ENCODE data around the gene PI16.

PI16 gene

GRCh38 chr6:37011656-37012378, 57.3 kb downstream of the PI16 start:
- TF ChIP-seq, protein P1, sequence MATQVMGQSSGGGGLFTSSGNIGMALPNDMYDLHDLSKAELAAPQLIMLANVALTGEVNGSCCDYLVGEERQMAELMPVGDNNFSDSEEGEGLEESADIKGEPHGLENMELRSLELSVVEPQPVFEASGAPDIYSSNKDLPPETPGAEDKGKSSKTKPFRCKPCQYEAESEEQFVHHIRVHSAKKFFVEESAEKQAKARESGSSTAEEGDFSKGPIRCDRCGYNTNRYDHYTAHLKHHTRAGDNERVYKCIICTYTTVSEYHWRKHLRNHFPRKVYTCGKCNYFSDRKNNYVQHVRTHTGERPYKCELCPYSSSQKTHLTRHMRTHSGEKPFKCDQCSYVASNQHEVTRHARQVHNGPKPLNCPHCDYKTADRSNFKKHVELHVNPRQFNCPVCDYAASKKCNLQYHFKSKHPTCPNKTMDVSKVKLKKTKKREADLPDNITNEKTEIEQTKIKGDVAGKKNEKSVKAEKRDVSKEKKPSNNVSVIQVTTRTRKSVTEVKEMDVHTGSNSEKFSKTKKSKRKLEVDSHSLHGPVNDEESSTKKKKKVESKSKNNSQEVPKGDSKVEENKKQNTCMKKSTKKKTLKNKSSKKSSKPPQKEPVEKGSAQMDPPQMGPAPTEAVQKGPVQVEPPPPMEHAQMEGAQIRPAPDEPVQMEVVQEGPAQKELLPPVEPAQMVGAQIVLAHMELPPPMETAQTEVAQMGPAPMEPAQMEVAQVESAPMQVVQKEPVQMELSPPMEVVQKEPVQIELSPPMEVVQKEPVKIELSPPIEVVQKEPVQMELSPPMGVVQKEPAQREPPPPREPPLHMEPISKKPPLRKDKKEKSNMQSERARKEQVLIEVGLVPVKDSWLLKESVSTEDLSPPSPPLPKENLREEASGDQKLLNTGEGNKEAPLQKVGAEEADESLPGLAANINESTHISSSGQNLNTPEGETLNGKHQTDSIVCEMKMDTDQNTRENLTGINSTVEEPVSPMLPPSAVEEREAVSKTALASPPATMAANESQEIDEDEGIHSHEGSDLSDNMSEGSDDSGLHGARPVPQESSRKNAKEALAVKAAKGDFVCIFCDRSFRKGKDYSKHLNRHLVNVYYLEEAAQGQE (IDR thresholded peaks at IDR 0.05; ENCODE audit: low read depth) = no peak
- TF ChIP-seq NFIC (IDR thresholded peaks at IDR 0.05) = no peak
- no peak for TF ChIP-seq EP300 (IDR thresholded peaks at IDR 0.05; ENCODE audit: borderline replicate concordance)
- no peak for TF ChIP-seq ZBTB7A (IDR thresholded peaks at IDR 0.05; ENCODE audit: low read depth)
- TF ChIP-seq FOXM1 (IDR thresholded peaks at IDR 0.05; ENCODE audit: borderline replicate concordance, low read depth) = no peak
- no peak for TF ChIP-seq YY1 (IDR thresholded peaks at IDR 0.05; ENCODE audit: low read depth)
- TF ChIP-seq, protein P2, sequence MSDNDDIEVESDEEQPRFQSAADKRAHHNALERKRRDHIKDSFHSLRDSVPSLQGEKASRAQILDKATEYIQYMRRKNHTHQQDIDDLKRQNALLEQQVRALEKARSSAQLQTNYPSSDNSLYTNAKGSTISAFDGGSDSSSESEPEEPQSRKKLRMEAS (IDR thresholded peaks at IDR 0.05) = no peak
- TF ChIP-seq TEAD4 (IDR thresholded peaks at IDR 0.05) = no peak
- TF ChIP-seq RAD21 (IDR thresholded peaks at IDR 0.05; ENCODE audit: low read depth) = no peak
- TF ChIP-seq EGR1 (IDR thresholded peaks at IDR 0.05) = no peak
- no peak for TF ChIP-seq CEBPB (IDR thresholded peaks at IDR 0.05)
- TF ChIP-seq TCF12 (IDR thresholded peaks at IDR 0.05; ENCODE audit: low read depth) = no peak
- TF ChIP-seq, protein P3, sequence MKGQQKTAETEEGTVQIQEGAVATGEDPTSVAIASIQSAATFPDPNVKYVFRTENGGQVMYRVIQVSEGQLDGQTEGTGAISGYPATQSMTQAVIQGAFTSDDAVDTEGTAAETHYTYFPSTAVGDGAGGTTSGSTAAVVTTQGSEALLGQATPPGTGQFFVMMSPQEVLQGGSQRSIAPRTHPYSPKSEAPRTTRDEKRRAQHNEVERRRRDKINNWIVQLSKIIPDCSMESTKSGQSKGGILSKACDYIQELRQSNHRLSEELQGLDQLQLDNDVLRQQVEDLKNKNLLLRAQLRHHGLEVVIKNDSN (IDR thresholded peaks at IDR 0.05) = no peak
- no peak for TF ChIP-seq CREB1 (IDR thresholded peaks at IDR 0.05; ENCODE audit: low read depth)
- no peak for TF ChIP-seq TAF1 (IDR thresholded peaks at IDR 0.05; ENCODE audit: low read depth)

DNA sequence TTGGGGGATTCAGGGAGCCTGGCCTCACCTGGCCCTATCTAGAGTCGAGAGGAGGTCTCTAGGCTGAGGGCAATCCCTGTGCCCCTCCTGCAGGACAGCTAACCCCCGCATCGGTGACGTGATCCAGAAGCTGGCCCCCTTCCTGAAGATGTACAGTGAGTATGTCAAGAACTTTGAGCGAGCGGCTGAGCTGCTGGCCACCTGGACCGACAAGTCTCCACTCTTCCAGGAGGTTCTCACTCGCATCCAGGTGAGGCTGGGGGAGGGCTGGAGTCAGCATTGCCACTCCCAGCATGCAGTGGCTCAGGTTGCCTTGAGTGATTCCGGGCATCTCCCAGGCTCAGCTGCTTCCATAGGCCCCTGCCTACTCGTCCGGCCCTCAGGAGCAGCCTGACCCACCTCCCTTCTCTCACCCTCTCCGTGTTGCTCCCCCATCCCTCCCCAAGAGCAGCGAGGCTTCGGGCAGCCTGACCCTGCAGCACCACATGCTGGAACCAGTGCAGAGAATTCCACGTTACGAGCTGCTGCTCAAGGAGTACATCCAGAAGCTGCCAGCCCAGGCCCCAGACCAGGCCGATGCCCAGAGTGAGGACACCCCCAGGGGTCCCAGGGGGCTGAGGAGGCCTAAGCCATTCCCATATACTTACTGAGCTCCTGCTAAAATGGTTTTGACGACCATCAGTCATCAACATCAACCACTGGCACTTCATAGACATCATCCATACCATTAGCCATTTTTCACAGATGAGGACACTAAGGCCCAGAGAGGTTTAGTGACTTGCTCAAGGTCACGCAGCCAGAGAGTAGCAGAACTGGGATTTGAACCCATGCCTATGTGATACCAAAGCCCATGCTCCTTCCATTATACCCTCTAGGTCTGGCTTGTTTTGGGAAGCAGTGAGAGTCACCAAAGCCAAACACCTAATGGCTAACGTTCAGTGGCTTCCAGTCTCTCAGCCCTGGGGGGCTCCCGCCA, 59.3 kb downstream of the PI16 start:
- no peak for TF ChIP-seq TAF1 (IDR thresholded peaks at IDR 0.05; ENCODE audit: low read depth)
